GM21529 (cell line): ENCODE data around the gene TICAM1.
"Not testable (repeated sequence)": the region's sequence is repeated elsewhere in the genome, so short reads cannot be mapped to it uniquely, and the experiment has no call there.

ENCODE experiments used
- ATAC-seq: cut with Tn5 transposase; IDR thresholded peaks from one replicate; pipeline ENCODE4 v1.9.1; 2021; ENCODE audit not compliant: unreplicated experiment

Gene TICAM1

GRCh38 chr19:4845975-4846374 lies 14.5 kb upstream of the TICAM1 start:
- ATAC-seq, result not testable (repeated sequence)

- no peak for ATAC-seq
Measured at GRCh38 chr19:4844348-4845179, 13.1 kb upstream of the TICAM1 start.

GRCh38 chr19:4843647-4843965 lies 12.1 kb upstream of the TICAM1 start:
- no peak for ATAC-seq

GRCh38 chr19:4839192-4839591 lies 7.7 kb upstream of the TICAM1 start:
- no peak for ATAC-seq

- no peak for ATAC-seq
Measured at GRCh38 chr19:4832776-4833175, 1.3 kb upstream of the TICAM1 start.

- ATAC-seq, result not testable (repeated sequence)
Measured at GRCh38 chr19:4831979-4832340, 448 bp upstream of the TICAM1 start.

GRCh38 chr19:4830768-4831265 lies 695 bp downstream of the TICAM1 start:
- no peak for ATAC-seq

GRCh38 chr19:4830332-4830731 lies 1.2 kb downstream of the TICAM1 start:
- no peak for ATAC-seq

GRCh38 chr19:4829001-4829712 lies 2.4 kb downstream of the TICAM1 start:
- ATAC-seq, result no peak

- no peak for ATAC-seq
Measured at GRCh38 chr19:4823577-4823976, 7.9 kb downstream of the TICAM1 start.

GRCh38 chr19:4822354-4822753 lies 9.2 kb downstream of the TICAM1 start:
- ATAC-seq, result not testable (repeated sequence)

GRCh38 chr19:4821265-4821664 lies 10.2 kb downstream of the TICAM1 start:
- ATAC-seq, result no peak

GRCh38 chr19:4817467-4818277 lies 13.8 kb downstream of the TICAM1 start:
- no peak for ATAC-seq

- no peak for ATAC-seq
Measured at GRCh38 chr19:4816950-4817278, 14.6 kb downstream of the TICAM1 start.

GRCh38 chr19:4816202-4816949 lies 15.1 kb downstream of the TICAM1 start:
- no peak for ATAC-seq

GRCh38 chr19:4815426-4816201 lies 15.9 kb downstream of the TICAM1 start:
- ATAC-seq, result no peak

GRCh38 chr19:4814625-4815425 lies 16.7 kb downstream of the TICAM1 start:
- no peak for ATAC-seq

- no peak for ATAC-seq
Measured at GRCh38 chr19:4811328-4812131, 20.0 kb downstream of the TICAM1 start.

- no peak for ATAC-seq
Measured at GRCh38 chr19:4807188-4807587, 24.3 kb downstream of the TICAM1 start.
